Naive thymus-derived CD8-positive, alpha-beta T cell (primary cell): ENCODE data around the gene IFI6. TPM values are rescaled to one million over a fixed set of nuclear protein-coding genes. Genes with fewer than 3 reads are reported as not detected.
"Not testable (repeated sequence)": the region's sequence is repeated elsewhere in the genome, so short reads cannot be mapped to it uniquely, and the experiment has no call there.

Experiments
- ATAC-seq, 2 donors: fragments of 150-1000 bp; cut with Tn5 transposase in 1 of 2; sonication (Bioruptor Pico), chemical (Tn5 transposase) in 1 of 2; 1 replicate in 1 of 2; 2 replicates in 1 of 2; pipeline ENCODE4 v1.10.0; 2021; ENCODE audit warnings: mild to moderate bottlenecking in 2 of 2, moderate library complexity in 2 of 2
- POLR2A ChIA-PET: fragments of 350-600 bp; sonication (Branson Sonifier 250); formaldehyde crosslinking; loops from one replicate; lab custom pipeline; 2021; ENCODE audit warnings: antibody characterized with exemption; lab: Charles Lee
- DNase-seq, 10 donors: peaks; one replicate each; pipeline versions ENCODE4 v3.0.0 to v3.0.0-alpha.2; 2020 to 2022
- H3K27ac Mint-ChIP-seq, 10 donors: one replicate each; pipeline ENCODE4 v1.8.0; 2020 to 2022; ENCODE audit warnings: mild to moderate bottlenecking in 10 of 10, mixed read lengths in 10 of 10, moderate library complexity in 4 of 10, inconsistent platforms in 1 of 10
- H3K27me3 Mint-ChIP-seq, 5 donors: one replicate each; pipeline ENCODE4 v1.8.0; 2021 to 2022; ENCODE audit warnings: mixed read lengths in 5 of 5
- H3K36me3 Mint-ChIP-seq, 3 donors: one replicate each; pipeline ENCODE4 v1.8.0; 2020 to 2022; ENCODE audit warnings: mixed read lengths in 3 of 3, mild to moderate bottlenecking in 2 of 3, inconsistent platforms in 1 of 3
- H3K4me1 Mint-ChIP-seq, 4 donors: one replicate each; pipeline ENCODE4 v1.8.0; 2021 to 2022; ENCODE audit warnings: mixed read lengths in 4 of 4
- H3K4me3 Mint-ChIP-seq, 10 donors: one replicate each; pipeline ENCODE4 v1.8.0; 2020 to 2022; ENCODE audit warnings: mild to moderate bottlenecking in 10 of 10, mixed read lengths in 10 of 10, moderate library complexity in 6 of 10, inconsistent platforms in 1 of 10
- H3K9me3 Mint-ChIP-seq, 9 donors: one replicate each; pipeline ENCODE4 v1.8.0; 2020 to 2022; ENCODE audit warnings: mixed read lengths in 9 of 9, mild to moderate bottlenecking in 3 of 9, inconsistent platforms in 1 of 9, moderate library complexity in 1 of 9
- polyA plus RNA-seq, 3 donors: library from polyadenylated mRNA; unstranded; fragments of 300-500 nt; fragmentation: Illumina TruSeq; gene quantifications; one replicate each; pipeline ENCODE4 v1.2.3, GENCODE V29; 2021
- total RNA-seq, 8 experiments: library from RNA in 2 of 8; stranded (reverse) in 2 of 8; gene quantifications; one replicate each; pipeline ENCODE4 v1.2.3 and lab custom pipeline; 2021 to 2026

IFI6 gene
- total and polyA plus RNA-seq, 5 experiments from 2014 or later: 23.3 to 171 (median 145) TPM

- Mint-ChIP-seq H3K4me3 (peak overlapping the region in 4 of 10 donors; percentile 34 to 57 (median 46)), H3K27me3 (no peaks in the 10 kb centered on the region)
Measured at GRCh38 chr1:27622828-27623227, 49.2 kb downstream of the IFI6 start.

GRCh38 chr1:27621051-27621920 is 50.7 kb downstream of the IFI6 start:
- POLR2A ChIA-PET: interaction anchor here (0.7 to 4.8 kb wide), 6 partner anchors 9 to 40 kb away, joined by 3 to 31 read pairs (median 6); no protein-coding TSS in a partner anchor
- Mint-ChIP-seq H3K27me3 (no peaks in the 10 kb centered on the region), H3K27ac (peak overlapping the region in 2 of 10 donors; percentile 41 to 45), H3K36me3 (no peaks in the 10 kb centered on the region), H3K4me1 (peaks cover 27 to 52% (median 45%) of the 10 kb centered on the region in 4 donors), H3K9me3 (no peaks in the 10 kb centered on the region), H3K4me3 (peak overlapping the region in 2 of 10 donors; percentile 23 to 30)
- DNase-seq (no peak), ATAC-seq (no peak)

More at GRCh38 chr1:27622828-27623227, 49.2 kb downstream of the IFI6 start:
- Mint-ChIP-seq H3K9me3 (no peaks in the 10 kb centered on the region), H3K27ac (peak overlapping the region in 2 of 10 donors; percentile 49 to 62), H3K4me1 (peaks cover 20 to 48% (median 36%) of the 10 kb centered on the region in 4 donors), H3K36me3 (no peaks in the 10 kb centered on the region)
- ATAC-seq (no peak), DNase-seq (no peak)
- POLR2A ChIA-PET: interaction anchor here (0.9 to 4.8 kb wide), 2 partner anchors 8 to 39 kb away, joined by 5 to 31 read pairs; no protein-coding TSS in a partner anchor

GRCh38 chr1:27619782-27620438 is 52.1 kb downstream of the IFI6 start:
- Mint-ChIP-seq H3K27ac (peak overlapping the region in 7 of 10 donors; percentile 28 to 90 (median 67)), H3K4me1 (peaks cover 27 to 58% (median 54%) of the 10 kb centered on the region in 4 donors), H3K4me3 (peak overlapping the region in 4 of 10 donors; percentile 17 to 53 (median 51))
- not testable (repeated sequence) for DNase-seq, H3K36me3 Mint-ChIP-seq, H3K9me3 Mint-ChIP-seq, H3K27me3 Mint-ChIP-seq, ATAC-seq
- POLR2A ChIA-PET: interaction anchor here (1.0 to 17.1 kb wide), 4 partner anchors 10 to 39 kb away, joined by 4 to 263 read pairs (median 14); no protein-coding TSS in a partner anchor

DNA sequence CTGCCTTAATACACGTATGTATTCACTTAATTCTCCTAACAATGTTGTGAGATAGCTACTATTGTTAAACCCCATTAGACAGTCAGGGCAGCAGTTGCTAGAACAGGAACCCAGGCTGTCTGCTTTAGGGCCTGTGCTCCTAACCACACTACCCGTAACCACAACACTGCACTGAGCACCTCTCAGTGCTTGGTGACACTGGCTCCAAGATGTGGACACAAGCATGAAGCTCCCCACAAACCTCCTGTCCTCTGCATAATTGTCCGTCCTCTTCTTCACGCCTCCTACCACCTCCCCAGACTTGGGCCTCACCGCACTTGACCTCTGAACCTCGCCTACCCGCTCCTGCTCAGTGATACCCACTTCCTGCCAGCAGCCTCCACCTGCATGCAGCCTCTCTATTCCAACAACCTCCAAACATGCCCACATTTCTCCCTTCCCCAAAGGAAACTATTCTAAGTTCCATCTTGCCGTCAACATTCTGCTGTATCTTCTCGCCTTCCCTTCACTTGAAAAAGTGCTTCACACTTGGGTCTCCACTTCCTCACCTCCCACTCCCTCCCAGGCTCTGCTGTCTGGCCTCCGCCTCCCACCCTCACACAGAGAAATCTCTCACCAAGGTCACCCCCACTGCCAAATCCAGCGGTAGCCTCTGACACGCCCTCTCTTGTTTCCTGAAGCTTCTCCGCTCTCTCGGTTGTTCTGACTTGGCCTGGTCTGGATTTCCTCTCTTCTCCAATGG is 53.5 kb downstream of the IFI6 start:
- POLR2A ChIA-PET: interaction anchor here (0.6 to 17.1 kb wide), 10 partner anchors 10 to 191 kb away, joined by 3 to 263 read pairs (median 4); partner anchors contain the start of gene IFI6
- Mint-ChIP-seq H3K9me3 (no peaks in the 10 kb centered on the region), H3K4me1 (peaks cover 35 to 69% (median 65%) of the 10 kb centered on the region in 4 donors), H3K4me3 (peak overlapping the region in 9 of 10 donors; percentile 46 to 79 (median 62)), H3K36me3 (no peaks in the 10 kb centered on the region), H3K27ac (peak overlapping the region; percentile 68 to 94 (median 89)), H3K27me3 (no peaks in the 10 kb centered on the region)
- DNase-seq: peak in 5 of 10 donors; percentile 34 to 68 (median 63)
- ATAC-seq: peak; percentile 98 to 99

DNA sequence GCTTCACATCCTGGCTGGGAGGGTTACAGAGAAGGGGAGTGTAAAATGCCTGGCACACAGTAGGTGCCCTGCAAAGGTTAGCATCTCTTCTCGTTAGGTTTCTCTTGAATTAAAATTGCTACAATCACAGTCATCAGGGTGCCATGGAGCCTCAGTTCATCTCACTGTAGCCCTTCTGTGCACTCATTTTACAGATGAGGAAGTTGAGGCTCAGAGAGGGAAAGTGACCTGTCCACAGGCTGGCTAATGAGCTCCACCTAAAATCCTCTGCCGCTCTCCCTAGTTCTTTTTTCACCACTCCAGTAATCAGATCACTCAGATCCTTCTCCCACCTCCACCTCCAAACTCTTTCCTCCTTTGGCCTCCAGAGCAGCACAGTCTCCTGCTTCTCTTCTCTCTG is 54.6 kb downstream of the IFI6 start:
- POLR2A ChIA-PET: interaction anchor here (1.1 to 17.1 kb wide), 7 partner anchors 9 to 42 kb away, joined by 3 to 263 read pairs (median 3); no protein-coding TSS in a partner anchor
- DNase-seq (no peak), ATAC-seq (no peak)
- peak overlapping the region in 9 of 10 donors; percentile 28 to 79 (median 55) for H3K4me3 Mint-ChIP-seq
- peak overlapping the region; percentile 68 to 94 (median 89) for H3K27ac Mint-ChIP-seq
- no peaks in the 10 kb centered on the region for H3K9me3 Mint-ChIP-seq
- H3K36me3 Mint-ChIP-seq: no peaks in the 10 kb centered on the region
- H3K4me1 Mint-ChIP-seq: peaks cover 34 to 78% (median 70%) of the 10 kb centered on the region in 4 donors
- H3K27me3 Mint-ChIP-seq: no peaks in the 10 kb centered on the region

DNA sequence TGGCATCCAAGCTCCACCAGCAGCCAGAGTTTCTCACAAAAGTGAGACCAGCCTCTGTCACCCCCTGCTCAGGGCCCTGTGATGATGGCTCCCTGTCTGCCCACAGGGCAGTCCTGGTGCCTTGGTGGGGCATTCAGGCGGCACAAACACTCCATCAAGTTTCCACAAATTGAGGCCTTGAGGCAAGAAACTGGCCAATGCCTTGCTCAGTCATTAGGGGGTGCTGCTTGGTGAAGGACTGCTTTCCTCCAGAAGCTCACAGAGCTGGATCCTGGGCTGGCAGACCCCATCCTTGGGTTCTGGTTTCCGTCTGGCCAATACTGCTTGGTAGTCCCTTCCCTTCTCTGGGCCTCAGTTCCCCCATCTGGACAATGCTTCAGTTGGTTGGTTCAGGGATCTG is 55.6 kb downstream of the IFI6 start:
- H3K4me3 Mint-ChIP-seq: peak overlapping the region in 4 of 10 donors; percentile 10 to 53 (median 30)
- H3K9me3 Mint-ChIP-seq: no peaks in the 10 kb centered on the region

More for the DNA sequence above, 55.6 kb downstream of the IFI6 start:
- no peak for DNase-seq
- Mint-ChIP-seq H3K27ac (peak overlapping the region; percentile 68 to 92 (median 86)), H3K27me3 (no peaks in the 10 kb centered on the region), H3K4me1 (peaks cover 39 to 80% (median 75%) of the 10 kb centered on the region in 4 donors), H3K36me3 (no peaks in the 10 kb centered on the region)
- ATAC-seq: no peak
- POLR2A ChIA-PET: interaction anchor here (0.8 to 17.1 kb wide), 8 partner anchors 8 to 55 kb away, joined by 3 to 263 read pairs (median 4); partner anchors contain the start of gene IFI6

Other genes with a start within 250 kb of the IFI6 start
- gene WASF2, start 182.0 kb downstream of the IFI6 start, total RNA-seq: 100 to 1,000 TPM; 183 to 185 TPM
- gene WASF2, start 182.0 kb downstream of the IFI6 start, polyA plus RNA-seq: 10 to 100 TPM; 54.8 to 68.9 (median 68.5) TPM
- gene AHDC1, start 68.0 kb downstream of the IFI6 start, total RNA-seq: 10 to 100 TPM; 19.6 to 24.7 TPM
- gene AHDC1, start 68.0 kb downstream of the IFI6 start, polyA plus RNA-seq: 1 to 10 TPM in 2 of 3 donors, under 1 TPM in 1; 0.57 to 2.4 (median 1.0) TPM
- gene FGR, start 37.0 kb downstream of the IFI6 start, total RNA-seq: 1 to 10 TPM; 2.0 to 2.3 TPM
- 10 to 100 TPM in 1 of 3 donors, 1 to 10 TPM in 2; 1.8 to 69.5 (median 3.3) TPM for gene FGR, start 37.0 kb downstream of the IFI6 start, polyA plus RNA-seq
- gene FAM76A, start 53.8 kb upstream of the IFI6 start, total RNA-seq: 10 to 100 TPM; 19.4 to 21.5 TPM
- 1 to 10 TPM; 8.2 to 9.7 (median 9.0) TPM for gene FAM76A, start 53.8 kb upstream of the IFI6 start, polyA plus RNA-seq
- 10 to 100 TPM; 23.7 to 26.5 TPM for gene STX12, start 101.0 kb upstream of the IFI6 start, total RNA-seq
- gene STX12, start 101.0 kb upstream of the IFI6 start, polyA plus RNA-seq: 10 to 100 TPM in 2 of 3 donors, 1 to 10 TPM in 1; 9.2 to 12.3 (median 10.6) TPM
- 10 to 100 TPM; 40.2 to 42.5 TPM for gene PPP1R8, start 158.6 kb upstream of the IFI6 start, total RNA-seq
- 10 to 100 TPM; 27.8 to 37.8 (median 36.2) TPM for gene PPP1R8, start 158.6 kb upstream of the IFI6 start, polyA plus RNA-seq
- 10 to 100 TPM; 53.3 to 57.9 TPM for gene THEMIS2, start 200.4 kb upstream of the IFI6 start, total RNA-seq
- gene THEMIS2, start 200.4 kb upstream of the IFI6 start, polyA plus RNA-seq: 10 to 100 TPM; 14.1 to 48.5 (median 23.7) TPM
- gene RPA2, start 242.4 kb upstream of the IFI6 start, total RNA-seq: 10 to 100 TPM; 66.6 to 78.6 TPM
- gene RPA2, start 242.4 kb upstream of the IFI6 start, polyA plus RNA-seq: 100 to 1,000 TPM; 213 to 229 (median 215) TPM